ENCODE measurements around the gene AFM. TPM values are rescaled to one million over a fixed set of nuclear protein-coding genes. Genes with fewer than 3 reads are reported as not detected.

AFM gene
- total and polyA plus RNA-seq, 2 of the 13 experiments (the other 11 are each of a cell fraction or from before 2014, with no cell fraction given) = 0.13 to 1.8 TPM

DNA sequence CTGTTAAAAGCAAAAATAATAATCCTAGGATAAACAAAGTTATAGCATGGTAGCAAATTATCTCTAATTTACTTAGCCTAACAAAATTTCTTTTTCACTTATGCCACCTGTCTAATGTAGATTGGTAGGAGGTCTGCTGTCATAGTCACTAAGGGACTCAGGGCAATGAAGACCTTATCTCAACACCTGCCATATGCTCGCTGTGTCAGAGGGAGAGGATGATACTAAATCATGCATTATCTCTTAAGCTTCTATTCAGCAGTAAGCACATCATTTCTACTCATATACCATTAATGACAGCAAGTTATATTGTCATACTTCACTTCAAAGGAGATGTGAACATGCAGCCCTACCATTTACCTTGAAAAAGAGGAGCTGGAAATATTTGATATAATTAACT lies 44.1 kb downstream of the AFM start (continued):
- no peak for TF ChIP-seq NCOA1 (CRISPR knock-in tag; IDR thresholded peaks at IDR 0.05)
- TF ChIP-seq, protein P1, sequence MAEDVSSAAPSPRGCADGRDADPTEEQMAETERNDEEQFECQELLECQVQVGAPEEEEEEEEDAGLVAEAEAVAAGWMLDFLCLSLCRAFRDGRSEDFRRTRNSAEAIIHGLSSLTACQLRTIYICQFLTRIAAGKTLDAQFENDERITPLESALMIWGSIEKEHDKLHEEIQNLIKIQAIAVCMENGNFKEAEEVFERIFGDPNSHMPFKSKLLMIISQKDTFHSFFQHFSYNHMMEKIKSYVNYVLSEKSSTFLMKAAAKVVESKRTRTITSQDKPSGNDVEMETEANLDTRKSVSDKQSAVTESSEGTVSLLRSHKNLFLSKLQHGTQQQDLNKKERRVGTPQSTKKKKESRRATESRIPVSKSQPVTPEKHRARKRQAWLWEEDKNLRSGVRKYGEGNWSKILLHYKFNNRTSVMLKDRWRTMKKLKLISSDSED (CRISPR knock-in tag; IDR thresholded peaks at IDR 0.05) = no peak
- no peak for TF ChIP-seq NR2F2 (IDR thresholded peaks at IDR 0.05; ENCODE audit: borderline replicate concordance, low read depth)
- no peak for TF ChIP-seq CAMTA2 (CRISPR knock-in tag; IDR thresholded peaks at IDR 0.05; ENCODE audit: borderline replicate concordance)
- no peak for TF ChIP-seq HOXA7 (CRISPR knock-in tag; IDR thresholded peaks at IDR 0.05)
- TF ChIP-seq, protein P2, sequence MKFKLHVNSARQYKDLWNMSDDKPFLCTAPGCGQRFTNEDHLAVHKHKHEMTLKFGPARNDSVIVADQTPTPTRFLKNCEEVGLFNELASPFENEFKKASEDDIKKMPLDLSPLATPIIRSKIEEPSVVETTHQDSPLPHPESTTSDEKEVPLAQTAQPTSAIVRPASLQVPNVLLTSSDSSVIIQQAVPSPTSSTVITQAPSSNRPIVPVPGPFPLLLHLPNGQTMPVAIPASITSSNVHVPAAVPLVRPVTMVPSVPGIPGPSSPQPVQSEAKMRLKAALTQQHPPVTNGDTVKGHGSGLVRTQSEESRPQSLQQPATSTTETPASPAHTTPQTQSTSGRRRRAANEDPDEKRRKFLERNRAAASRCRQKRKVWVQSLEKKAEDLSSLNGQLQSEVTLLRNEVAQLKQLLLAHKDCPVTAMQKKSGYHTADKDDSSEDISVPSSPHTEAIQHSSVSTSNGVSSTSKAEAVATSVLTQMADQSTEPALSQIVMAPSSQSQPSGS (CRISPR knock-in tag; IDR thresholded peaks at IDR 0.05) = no peak

DNA sequence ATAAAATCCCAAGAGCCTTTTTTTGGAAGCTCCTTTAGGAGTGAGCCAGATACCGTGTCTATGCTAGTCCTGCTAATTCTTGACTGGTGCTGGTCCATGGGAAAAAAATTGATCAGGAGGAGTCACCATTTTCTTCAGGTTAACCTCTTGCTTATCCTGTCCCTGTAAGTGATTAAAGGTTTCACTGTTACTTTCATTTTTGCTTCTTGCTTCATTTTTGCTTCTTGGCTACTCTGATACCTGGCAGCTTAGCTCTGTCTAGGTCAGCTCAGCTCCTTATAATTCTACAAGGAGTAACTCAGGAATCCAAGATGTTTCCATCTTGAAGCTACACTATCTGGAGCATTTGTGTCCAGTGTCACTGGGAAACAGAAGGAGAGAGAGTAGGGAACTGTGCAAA lies 45.7 kb downstream of the AFM start:
- Histone ChIP-seq H3K4me1 (ENCODE audit: insufficient read depth, low read length) (no peaks in the 10 kb centered on the region), H3K4me2 (ENCODE audit: low read depth, low read length) (no peak overlapping the region), H3K36me3 (replicated peaks in 1 of 2; ENCODE audit: control insufficient read depth in 1 of 2, insufficient read depth in 2 of 2, low read length in 2 of 2) (no peaks in the 10 kb centered on the region), H2AFZ (ENCODE audit: low read length) (no peak overlapping the region), H3K4me3 (replicated peaks in 1 of 3; ENCODE audit: insufficient read depth in 1 of 3, low read depth in 2 of 3, low read length in 3 of 3) (no peak overlapping the region), H3K27ac (ENCODE audit: extremely low read length, insufficient read depth, low read length) (no peak overlapping the region), H3K79me2 (ENCODE audit: insufficient read depth, low read length) (no peaks in the 10 kb centered on the region), H4K20me1 (ENCODE audit: insufficient read depth, low read length) (no peaks in the 10 kb centered on the region), H3K27me3 (ENCODE audit: control insufficient read depth in 1 of 2, insufficient read depth in 2 of 2, low read length in 2 of 2) (no peaks in the 10 kb centered on the region), H3K9me3 (ENCODE audit: low read length) (no peaks in the 10 kb centered on the region), H3K9ac (ENCODE audit: insufficient read depth, low read depth, low read length) (no peak overlapping the region)
- ChIA-PET CTCF (ENCODE audit: low intra/inter-chr PET ratio, low total read pairs) (no interaction called here), POLR2A (no interaction called here)
- intact Hi-C loops (cut with micrococcal nuclease; ENCODE audit: unreplicated experiment) = no loop called here
- ATAC-seq (no peak), FAIRE-seq (no peak), DNase-seq (ENCODE audit: low spot score) (no peak)
- 88% methylated on average over 1 of the region's 1 CpG for WGBS (ENCODE audit: low lambda C conversion rate)
- in situ Hi-C loops (cut with HindIII; ENCODE audit: extremely low pct_ligation_motif_present, low pct_unique_long_range_greater_than_20kb) = no loop called here
- no TSS peak for BruUV-seq (replicated peaks)
- TF ChIP-seq, protein P3, sequence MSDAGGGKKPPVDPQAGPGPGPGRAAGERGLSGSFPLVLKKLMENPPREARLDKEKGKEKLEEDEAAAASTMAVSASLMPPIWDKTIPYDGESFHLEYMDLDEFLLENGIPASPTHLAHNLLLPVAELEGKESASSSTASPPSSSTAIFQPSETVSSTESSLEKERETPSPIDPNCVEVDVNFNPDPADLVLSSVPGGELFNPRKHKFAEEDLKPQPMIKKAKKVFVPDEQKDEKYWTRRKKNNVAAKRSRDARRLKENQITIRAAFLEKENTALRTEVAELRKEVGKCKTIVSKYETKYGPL (CRISPR knock-in tag; IDR thresholded peaks at IDR 0.05) = no peak
- no peak for TF ChIP-seq EHMT2 (IDR thresholded peaks at IDR 0.05; ENCODE audit: borderline replicate concordance, low read depth, low read length)
- no peak for TF ChIP-seq ZFP36L1 (CRISPR knock-in tag; IDR thresholded peaks at IDR 0.05)
- no peak for TF ChIP-seq ZNF317 (CRISPR knock-in tag; IDR thresholded peaks at IDR 0.05)
- TF ChIP-seq RBFOX2 (IDR thresholded peaks at IDR 0.05; ENCODE audit: low read depth, low read length) = no peak
- no peak for TF ChIP-seq ZNF292 (CRISPR knock-in tag; IDR thresholded peaks at IDR 0.05; ENCODE audit: borderline replicate concordance, low read depth)
- TF ChIP-seq THYN1 (CRISPR knock-in tag; IDR thresholded peaks at IDR 0.05; ENCODE audit: borderline replicate concordance, low read depth) = no peak
- TF ChIP-seq, protein P4, sequence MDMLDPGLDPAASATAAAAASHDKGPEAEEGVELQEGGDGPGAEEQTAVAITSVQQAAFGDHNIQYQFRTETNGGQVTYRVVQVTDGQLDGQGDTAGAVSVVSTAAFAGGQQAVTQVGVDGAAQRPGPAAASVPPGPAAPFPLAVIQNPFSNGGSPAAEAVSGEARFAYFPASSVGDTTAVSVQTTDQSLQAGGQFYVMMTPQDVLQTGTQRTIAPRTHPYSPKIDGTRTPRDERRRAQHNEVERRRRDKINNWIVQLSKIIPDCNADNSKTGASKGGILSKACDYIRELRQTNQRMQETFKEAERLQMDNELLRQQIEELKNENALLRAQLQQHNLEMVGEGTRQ (IDR thresholded peaks at IDR 0.05; ENCODE audit: low read depth, low read length) = no peak
- TF ChIP-seq, protein P4 (CRISPR knock-in tag; IDR thresholded peaks at IDR 0.05; ENCODE audit: borderline replicate concordance) = no peak
- no peak for TF ChIP-seq PHF5A (CRISPR knock-in tag; IDR thresholded peaks at IDR 0.05; ENCODE audit: low read depth, unreplicated experiment)
- TF ChIP-seq, protein P5, sequence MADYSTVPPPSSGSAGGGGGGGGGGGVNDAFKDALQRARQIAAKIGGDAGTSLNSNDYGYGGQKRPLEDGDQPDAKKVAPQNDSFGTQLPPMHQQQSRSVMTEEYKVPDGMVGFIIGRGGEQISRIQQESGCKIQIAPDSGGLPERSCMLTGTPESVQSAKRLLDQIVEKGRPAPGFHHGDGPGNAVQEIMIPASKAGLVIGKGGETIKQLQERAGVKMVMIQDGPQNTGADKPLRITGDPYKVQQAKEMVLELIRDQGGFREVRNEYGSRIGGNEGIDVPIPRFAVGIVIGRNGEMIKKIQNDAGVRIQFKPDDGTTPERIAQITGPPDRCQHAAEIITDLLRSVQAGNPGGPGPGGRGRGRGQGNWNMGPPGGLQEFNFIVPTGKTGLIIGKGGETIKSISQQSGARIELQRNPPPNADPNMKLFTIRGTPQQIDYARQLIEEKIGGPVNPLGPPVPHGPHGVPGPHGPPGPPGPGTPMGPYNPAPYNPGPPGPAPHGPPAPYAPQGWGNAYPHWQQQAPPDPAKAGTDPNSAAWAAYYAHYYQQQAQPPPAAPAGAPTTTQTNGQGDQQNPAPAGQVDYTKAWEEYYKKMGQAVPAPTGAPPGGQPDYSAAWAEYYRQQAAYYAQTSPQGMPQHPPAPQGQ (CRISPR knock-in tag; IDR thresholded peaks at IDR 0.05; ENCODE audit: borderline replicate concordance) = no peak
